SK-N-SH (cell line): Measurements from ENCODE around the gene NDUFS6. TPM values are rescaled to one million over a fixed set of nuclear protein-coding genes. Genes with fewer than 3 reads are reported as not detected.

Source experiments
- CTCF ChIA-PET: fragments of 300-600, 350-600 bp; formaldehyde crosslinking; extraction: SDS; loops from one replicate; lab custom pipeline; 2021; lab: Yijun Ruan, JAX
- POLR2A ChIA-PET: fragments of 350-600 bp; sonication (Branson Sonifier 250); formaldehyde crosslinking; extraction: SDS; loops from one replicate; lab custom pipeline; 2020; ENCODE audit warnings: antibody characterized with exemption, inconsistent platforms; lab: Yijun Ruan, JAX
- DNase-seq: peaks from one replicate; pipeline ENCODE4 v3.0.0; 2012
- H2AFZ ChIP-seq: fragments of 200-600 bp; sonication (generic); 2 replicates; pipeline ENCODE4 v1.8.1; 2016; ENCODE audit warnings: antibody characterized with exemption, mild to moderate bottlenecking, low read depth
- H3F3A ChIP-seq: fragments of 200-600 bp; sonication (generic); replicated peaks from 2 replicates; pipeline ENCODE3; 2016; ENCODE audit warnings: antibody characterized with exemption, mild to moderate bottlenecking; ENCODE audit not compliant: insufficient read depth
- H3K27ac ChIP-seq, 2 experiments: fragments of 200-500 bp in 1 of 2; fragments of 200-600 bp in 1 of 2; sonication (Bioruptor generic) in 1 of 2; sonication (generic), shearing (Covaris generic) in 1 of 2; 2 replicates each; pipeline versions ENCODE4 v1.5.1 to v1.6.1; 2014 to 2016; ENCODE audit warnings: low read depth in 2 of 2, inconsistent platforms in 1 of 2, low read length in 1 of 2, mild to moderate bottlenecking in 1 of 2, mixed read lengths in 1 of 2
- H3K27me3 ChIP-seq: fragments of 200-600 bp; sonication (generic), shearing (Covaris generic); 2 replicates; pipeline ENCODE4 v1.6.1; 2016; ENCODE audit warnings: mixed run types; ENCODE audit not compliant: insufficient read depth
- H3K36me3 ChIP-seq, 2 experiments: fragments of 200-500 bp in 1 of 2; fragments of 200-600 bp in 1 of 2; sonication (Bioruptor generic) in 1 of 2; sonication (generic) in 1 of 2; replicated peaks in 1 of 2; 2 replicates each; pipeline versions ENCODE3 to v1.5.1; 2014 to 2016; ENCODE audit warnings: low read length in 1 of 2, mild to moderate bottlenecking in 1 of 2; ENCODE audit not compliant: insufficient read depth in 2 of 2, control insufficient read depth in 1 of 2
- H3K4me1 ChIP-seq, 2 experiments: fragments of 200-500 bp in 1 of 2; fragments of 200-600 bp in 1 of 2; sonication (Bioruptor generic) in 1 of 2; sonication (generic), shearing (Covaris generic) in 1 of 2; 2 replicates each; pipeline versions ENCODE4 v1.5.1 to v1.6.1; 2014 to 2016; ENCODE audit warnings: low read depth in 1 of 2, low read length in 1 of 2, mixed run types in 1 of 2; ENCODE audit not compliant: insufficient read depth in 2 of 2, control insufficient read depth in 1 of 2
- H3K4me2 ChIP-seq: fragments of 200-600 bp; sonication (generic), shearing (Covaris generic); 2 replicates; pipeline ENCODE4 v1.6.1; 2017; ENCODE audit warnings: mixed run types
- H3K4me3 ChIP-seq, 2 experiments: fragments of 200-500 bp in 1 of 2; fragments of 200-600 bp in 1 of 2; sonication (Bioruptor generic) in 1 of 2; sonication (generic), shearing (Covaris generic) in 1 of 2; 2 replicates each; pipeline versions ENCODE4 v1.5.1 to v1.8.1; 2014 to 2016; ENCODE audit warnings: low read depth in 2 of 2, inconsistent platforms in 1 of 2, low read length in 1 of 2, mild to moderate bottlenecking in 1 of 2, mixed read lengths in 1 of 2, moderate library complexity in 1 of 2
- H3K79me2 ChIP-seq: fragments of 200-600 bp; sonication (generic); 2 replicates; pipeline ENCODE4 v1.8.1; 2017; ENCODE audit warnings: mild to moderate bottlenecking; ENCODE audit not compliant: insufficient read depth
- H3K9ac ChIP-seq: fragments of 200-600 bp; sonication (generic); 2 replicates; pipeline ENCODE4 v1.6.1; 2017; ENCODE audit warnings: mixed run types
- H3K9me2 ChIP-seq: fragments of 200-600 bp; sonication (generic); 2 replicates; pipeline ENCODE4 v1.6.1; 2017; ENCODE audit warnings: mixed run types
- H3K9me3 ChIP-seq: fragments of 200-600 bp; sonication (generic); 2 replicates; pipeline ENCODE4 v1.6.1; 2017; ENCODE audit warnings: mixed run types, mild to moderate bottlenecking, moderate library complexity
- H4K20me1 ChIP-seq: fragments of 200-600 bp; sonication (generic); 2 replicates; pipeline ENCODE4 v1.6.1; 2017; ENCODE audit warnings: mild to moderate bottlenecking, mixed run types; ENCODE audit not compliant: insufficient read depth
- ELF1 ChIP-seq: IDR thresholded peaks from 2 replicates; pipeline ENCODE4 v1.4.0; 2012
- EP300 ChIP-seq, 2 experiments: IDR thresholded peaks; 2 replicates each; pipeline versions ENCODE4 v1.4.0 to v1.6.1; 2012; ENCODE audit warnings: borderline replicate concordance in 1 of 2, low read depth in 1 of 2, low read length in 1 of 2
- FOXM1 ChIP-seq: IDR thresholded peaks from 2 replicates; pipeline ENCODE4 v1.4.0; 2012; ENCODE audit warnings: low read depth, mild to moderate bottlenecking
- GABPA ChIP-seq: IDR thresholded peaks from 2 replicates; pipeline ENCODE4 v1.4.0; 2012; ENCODE audit warnings: low read depth, mild to moderate bottlenecking
- GATA2 ChIP-seq: sonication (generic); formaldehyde crosslinking; IDR thresholded peaks from 2 replicates; pipeline ENCODE4 v1.5.0; 2020; ENCODE audit warnings: mild to moderate bottlenecking, missing genetic modification reagents
- JUND ChIP-seq: IDR thresholded peaks from 2 replicates; pipeline ENCODE4 v1.4.0; 2012
- NRF1 ChIP-seq: IDR thresholded peaks from 2 replicates; pipeline ENCODE4 v1.6.1; 2012; ENCODE audit warnings: low read depth, mild to moderate bottlenecking, low read length
- RAD21 ChIP-seq: IDR thresholded peaks from 2 replicates; pipeline ENCODE4 v1.6.1; 2012; ENCODE audit warnings: mild to moderate bottlenecking, low read length
- SMC3 ChIP-seq: IDR thresholded peaks from 2 replicates; pipeline ENCODE4 v1.6.1; 2012; ENCODE audit warnings: low read depth, low read length, improper control_type of control experiment
- TAF1 ChIP-seq: IDR thresholded peaks from 2 replicates; pipeline ENCODE4 v1.6.1; 2012; ENCODE audit warnings: low read depth, mild to moderate bottlenecking, low read length, moderate library complexity, borderline replicate concordance
- TCF12 ChIP-seq: IDR thresholded peaks from 2 replicates; pipeline ENCODE4 v1.4.0; 2012
- TEAD4 ChIP-seq: IDR thresholded peaks from 2 replicates; pipeline ENCODE4 v1.4.0; 2012; ENCODE audit warnings: mild to moderate bottlenecking, borderline replicate concordance; ENCODE audit not compliant: insufficient read depth
- USF1 ChIP-seq: IDR thresholded peaks from 2 replicates; pipeline ENCODE4 v1.4.0; 2012; ENCODE audit warnings: low read depth, borderline replicate concordance
- YY1 ChIP-seq: IDR thresholded peaks from 2 replicates; pipeline ENCODE4 v1.4.0; 2012; ENCODE audit warnings: low read depth, mild to moderate bottlenecking
- WGBS: methylation state at CpG from one replicate; pipeline ENCODE4 v1.1.6; 2017; ENCODE audit warnings: low lambda C conversion rate; 5-methylcytosine and 5-hydroxymethylcytosine counted together
- polyA plus RNA-seq, 3 experiments: library from polyadenylated mRNA; depleted of rRNA; stranded (reverse); fragments of >200 nt; gene quantifications; 2 replicates each; pipeline ENCODE4 v1.2.3, GENCODE V29; 2012
- TF ChIP-seq, protein P1 (sequence below): IDR thresholded peaks from 2 replicates; pipeline ENCODE4; 2012
- TF ChIP-seq, protein P2 (sequence below): fragments of 150-350 bp; IDR thresholded peaks from 2 replicates; pipeline ENCODE4 v1.6.1; 2017; ENCODE audit warnings: antibody characterized with exemption, low read length, low read depth, borderline replicate concordance
- TF ChIP-seq, protein P3 (sequence below): IDR thresholded peaks from 2 replicates; pipeline ENCODE4 v1.4.0; 2012; ENCODE audit warnings: low read depth, borderline replicate concordance
- TF ChIP-seq, protein P4 (sequence below): fragments of 150-350 bp; IDR thresholded peaks from 2 replicates; pipeline ENCODE4 v1.6.1; 2016; ENCODE audit warnings: mild to moderate bottlenecking, low read depth, low read length

The NDUFS6 gene
- polyA plus RNA-seq, 1 of the 3 experiments (the other 2 are of a cell fraction) = 316 TPM

DNA sequence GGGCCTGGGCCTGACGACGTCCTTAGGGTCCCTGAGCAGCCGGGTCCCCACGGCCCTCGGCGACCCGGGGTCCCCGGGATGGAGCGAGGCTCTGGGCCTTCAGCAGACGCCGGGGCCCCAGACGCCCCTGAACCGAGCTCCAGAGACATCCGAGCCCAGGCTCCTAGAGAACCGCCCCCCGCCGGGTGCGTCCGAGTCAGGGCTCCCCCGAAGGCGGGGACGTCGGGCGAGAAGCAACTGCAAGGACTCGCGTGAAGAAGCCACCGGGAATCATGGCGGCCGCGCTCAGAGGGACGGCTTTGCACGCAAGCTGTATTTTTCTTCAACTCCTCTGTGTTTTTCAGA lies 56.0 kb downstream of the NDUFS6 start:
- Histone ChIP-seq H3K9me2 (no peaks in the 10 kb centered on the region), H3K4me1 (no peaks in the 10 kb centered on the region), H3K36me3 (no peaks in the 10 kb centered on the region), H3K27me3 (peaks cover 83% of the 10 kb centered on the region), H2AFZ (no peak overlapping the region), H3K9me3 (no peaks in the 10 kb centered on the region), H3K27ac (no peak overlapping the region), H4K20me1 (no peaks in the 10 kb centered on the region), H3K4me2 (no peak overlapping the region), H3K4me3 (no peak overlapping the region), H3F3A (no peaks in the 10 kb centered on the region), H3K79me2 (no peaks in the 10 kb centered on the region), H3K9ac (no peak overlapping the region)
- TF ChIP-seq USF1 (no peak), YY1 (no peak), RAD21 (no peak)
- TF ChIP-seq, protein P1, sequence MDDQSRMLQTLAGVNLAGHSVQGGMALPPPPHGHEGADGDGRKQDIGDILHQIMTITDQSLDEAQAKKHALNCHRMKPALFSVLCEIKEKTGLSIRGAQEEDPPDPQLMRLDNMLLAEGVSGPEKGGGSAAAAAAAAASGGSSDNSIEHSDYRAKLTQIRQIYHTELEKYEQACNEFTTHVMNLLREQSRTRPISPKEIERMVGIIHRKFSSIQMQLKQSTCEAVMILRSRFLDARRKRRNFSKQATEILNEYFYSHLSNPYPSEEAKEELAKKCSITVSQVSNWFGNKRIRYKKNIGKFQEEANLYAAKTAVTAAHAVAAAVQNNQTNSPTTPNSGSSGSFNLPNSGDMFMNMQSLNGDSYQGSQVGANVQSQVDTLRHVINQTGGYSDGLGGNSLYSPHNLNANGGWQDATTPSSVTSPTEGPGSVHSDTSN = no peak
- POLR2A ChIA-PET = no interaction called here
- DNase-seq = no peak
- CTCF ChIA-PET = no interaction called here
- 55% methylated on average over 25 of the region's 32 CpGs for WGBS

DNA sequence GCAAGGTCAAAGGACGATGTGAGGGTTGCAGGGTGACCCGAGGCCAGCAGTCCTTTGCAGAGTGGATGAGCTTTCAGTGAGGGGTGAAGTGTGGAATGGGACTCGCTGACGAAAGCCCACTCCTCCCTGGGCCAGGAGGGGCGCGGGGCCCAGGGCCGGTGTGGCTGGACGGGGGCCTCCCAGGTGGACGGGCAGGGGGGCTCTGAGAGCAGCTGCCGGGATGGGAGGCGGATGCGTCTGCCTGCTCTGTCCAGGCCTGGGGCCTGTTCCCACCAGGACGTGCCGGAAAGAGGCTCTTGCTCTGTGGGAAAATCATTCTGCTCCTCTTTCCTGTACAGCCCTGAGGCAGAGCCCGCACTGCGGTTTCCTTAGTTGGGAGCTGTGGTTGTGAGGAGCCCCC lies 57.2 kb downstream of the NDUFS6 start:
- no peak for DNase-seq
- Histone ChIP-seq H3K79me2 (no peaks in the 10 kb centered on the region), H3F3A (no peaks in the 10 kb centered on the region), H3K9ac (no peak overlapping the region), H3K27me3 (peaks cover 86% of the 10 kb centered on the region), H3K9me3 (no peaks in the 10 kb centered on the region), H3K4me2 (no peak overlapping the region), H2AFZ (no peak overlapping the region), H3K4me3 (no peak overlapping the region), H3K36me3 (no peaks in the 10 kb centered on the region), H4K20me1 (no peaks in the 10 kb centered on the region)
- POLR2A ChIA-PET = no interaction called here
- TF ChIP-seq, protein P2, sequence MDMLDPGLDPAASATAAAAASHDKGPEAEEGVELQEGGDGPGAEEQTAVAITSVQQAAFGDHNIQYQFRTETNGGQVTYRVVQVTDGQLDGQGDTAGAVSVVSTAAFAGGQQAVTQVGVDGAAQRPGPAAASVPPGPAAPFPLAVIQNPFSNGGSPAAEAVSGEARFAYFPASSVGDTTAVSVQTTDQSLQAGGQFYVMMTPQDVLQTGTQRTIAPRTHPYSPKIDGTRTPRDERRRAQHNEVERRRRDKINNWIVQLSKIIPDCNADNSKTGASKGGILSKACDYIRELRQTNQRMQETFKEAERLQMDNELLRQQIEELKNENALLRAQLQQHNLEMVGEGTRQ = no peak
- TF ChIP-seq GATA2 (CRISPR knock-in tag) = no peak
- no peak for TF ChIP-seq SMC3
- TF ChIP-seq JUND = no peak
- no peak for TF ChIP-seq RAD21
- TF ChIP-seq TAF1 = no peak
- no peak for TF ChIP-seq GABPA
- TF ChIP-seq YY1 = no peak
- no peak for TF ChIP-seq ELF1
- TF ChIP-seq, protein P3, sequence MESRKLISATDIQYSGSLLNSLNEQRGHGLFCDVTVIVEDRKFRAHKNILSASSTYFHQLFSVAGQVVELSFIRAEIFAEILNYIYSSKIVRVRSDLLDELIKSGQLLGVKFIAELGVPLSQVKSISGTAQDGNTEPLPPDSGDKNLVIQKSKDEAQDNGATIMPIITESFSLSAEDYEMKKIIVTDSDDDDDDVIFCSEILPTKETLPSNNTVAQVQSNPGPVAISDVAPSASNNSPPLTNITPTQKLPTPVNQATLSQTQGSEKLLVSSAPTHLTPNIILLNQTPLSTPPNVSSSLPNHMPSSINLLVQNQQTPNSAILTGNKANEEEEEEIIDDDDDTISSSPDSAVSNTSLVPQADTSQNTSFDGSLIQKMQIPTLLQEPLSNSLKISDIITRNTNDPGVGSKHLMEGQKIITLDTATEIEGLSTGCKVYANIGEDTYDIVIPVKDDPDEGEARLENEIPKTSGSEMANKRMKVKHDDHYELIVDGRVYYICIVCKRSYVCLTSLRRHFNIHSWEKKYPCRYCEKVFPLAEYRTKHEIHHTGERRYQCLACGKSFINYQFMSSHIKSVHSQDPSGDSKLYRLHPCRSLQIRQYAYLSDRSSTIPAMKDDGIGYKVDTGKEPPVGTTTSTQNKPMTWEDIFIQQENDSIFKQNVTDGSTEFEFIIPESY = no peak
- TF ChIP-seq EP300 (IDR thresholded peaks at IDR 0.05; ENCODE audit: borderline replicate concordance in 1 of 2, low read depth in 1 of 2, low read length in 1 of 2) = no peak
- TF ChIP-seq TCF12 = no peak
- TF ChIP-seq TEAD4 = no peak
- TF ChIP-seq, protein P4, sequence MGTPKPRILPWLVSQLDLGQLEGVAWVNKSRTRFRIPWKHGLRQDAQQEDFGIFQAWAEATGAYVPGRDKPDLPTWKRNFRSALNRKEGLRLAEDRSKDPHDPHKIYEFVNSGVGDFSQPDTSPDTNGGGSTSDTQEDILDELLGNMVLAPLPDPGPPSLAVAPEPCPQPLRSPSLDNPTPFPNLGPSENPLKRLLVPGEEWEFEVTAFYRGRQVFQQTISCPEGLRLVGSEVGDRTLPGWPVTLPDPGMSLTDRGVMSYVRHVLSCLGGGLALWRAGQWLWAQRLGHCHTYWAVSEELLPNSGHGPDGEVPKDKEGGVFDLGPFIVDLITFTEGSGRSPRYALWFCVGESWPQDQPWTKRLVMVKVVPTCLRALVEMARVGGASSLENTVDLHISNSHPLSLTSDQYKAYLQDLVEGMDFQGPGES = no peak
- no peak for TF ChIP-seq USF1
- no peak for TF ChIP-seq FOXM1
- no peak for TF ChIP-seq NRF1
- TF ChIP-seq, all 33 proteins: peak for 0
- Histone ChIP-seq H3K4me1 (no peaks in the 10 kb centered on the region), H3K9me2 (no peaks in the 10 kb centered on the region), H3K27ac (no peak overlapping the region)
- WGBS = 66% methylated on average over 5 of the region's 16 CpGs
- CTCF ChIA-PET = no interaction called here
